OCI-LY3 (cell line): ENCODE data around the gene SMYD3.

Source experiments
- H2AFZ ChIP-seq: fragments of 200-600, 300-600 bp; shearing (Covaris generic); 2 replicates; pipeline ENCODE4 v1.6.0; 2014; ENCODE audit warnings: antibody characterized with exemption, low read depth, low read length
- H3K27ac ChIP-seq: fragments of 200-600, 300-600 bp; sonication (generic); 2 replicates; pipeline ENCODE4 v1.5.1; 2014; ENCODE audit warnings: mild to moderate bottlenecking, low read length, moderate library complexity, mixed read lengths
- H3K27me3 ChIP-seq: fragments of 200-600, 300-600 bp; sonication (generic); 2 replicates; pipeline ENCODE4 v1.6.1; 2014; ENCODE audit warnings: low read depth, low read length, mixed read lengths
- H3K36me3 ChIP-seq: fragments of 200-600, 300-600 bp; sonication (generic); replicated peaks from 2 replicates; pipeline ENCODE3; 2014; ENCODE audit warnings: low read depth, low read length, mixed read lengths
- H3K4me1 ChIP-seq: fragments of 300-600, 200-600 bp; sonication (generic); 2 replicates; pipeline ENCODE4 v1.6.1; 2014; ENCODE audit warnings: low read length, mixed read lengths
- H3K4me2 ChIP-seq: fragments of 200-600, 300-600 bp; sonication (generic); 2 replicates; pipeline ENCODE4 v1.6.1; 2014; ENCODE audit warnings: low read length, mixed read lengths
- H3K4me3 ChIP-seq: fragments of 300-600, 200-600 bp; sonication (generic); 2 replicates; pipeline ENCODE4 v1.5.1; 2014; ENCODE audit warnings: antibody characterized with exemption, mild to moderate bottlenecking, low read length, moderate library complexity
- H3K79me2 ChIP-seq: fragments of 300-600, 200-600 bp; shearing (Covaris generic); 2 replicates; pipeline ENCODE4 v1.6.1; 2014; ENCODE audit warnings: mild to moderate bottlenecking, low read length, mixed read lengths
- H3K9ac ChIP-seq: fragments of 300-600, 200-600 bp; shearing (Covaris generic); 2 replicates; pipeline ENCODE4 v1.6.0; 2014; ENCODE audit warnings: mild to moderate bottlenecking, low read length, moderate library complexity
- H3K9me3 ChIP-seq: fragments of 200-600, 300-600 bp; shearing (Covaris generic); 2 replicates; pipeline ENCODE4 v1.6.1; 2014; ENCODE audit warnings: low read length, mixed read lengths; ENCODE audit not compliant: insufficient read depth
- H4K20me1 ChIP-seq: fragments of 200-600, 300-600 bp; sonication (generic); 2 replicates; pipeline ENCODE4 v1.6.1; 2016; ENCODE audit warnings: low read length, mixed read lengths; ENCODE audit not compliant: insufficient read depth
- EZH2phosphoT487 ChIP-seq: fragments of 200-600 bp; shearing (Covaris generic); IDR thresholded peaks from 2 replicates; pipeline ENCODE4 v1.6.1; 2018; ENCODE audit warnings: antibody characterized with exemption, mixed run types, low read depth
- TF ChIP-seq, protein P1 (sequence below): fragments of 200-600, 300-600 bp; sonication (generic); IDR thresholded peaks from 2 replicates; pipeline ENCODE4 v1.5.1; 2014; ENCODE audit warnings: antibody characterized with exemption, low read length, low read depth

Gene SMYD3

DNA sequence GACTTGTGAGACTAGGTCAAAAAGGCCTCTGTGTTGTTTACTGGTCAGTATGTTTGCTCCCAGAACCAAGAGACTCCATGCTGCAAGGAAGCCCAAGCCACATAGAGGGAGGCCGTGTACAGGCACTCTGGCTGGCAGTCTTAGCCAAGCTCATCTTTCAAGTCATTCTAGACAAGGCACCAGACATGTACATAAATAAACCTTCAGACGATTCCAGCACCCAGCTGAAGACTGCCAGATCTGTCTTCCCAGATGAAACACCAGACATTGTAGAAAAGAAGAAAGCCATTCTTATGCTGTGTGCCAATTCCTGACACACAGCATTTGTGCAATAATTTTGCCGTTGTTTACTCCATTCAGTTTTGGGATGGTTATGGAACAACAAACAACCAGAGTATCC is 756.8 kb downstream of the SMYD3 start:
- Histone ChIP-seq H3K27ac (no peak overlapping the region), H3K9me3 (no peaks in the 10 kb centered on the region), H3K9ac (no peak overlapping the region), H3K4me2 (no peak overlapping the region), H3K79me2 (no peaks in the 10 kb centered on the region), H4K20me1 (no peaks in the 10 kb centered on the region), H2AFZ (no peak overlapping the region), H3K27me3 (no peaks in the 10 kb centered on the region), H3K4me3 (no peak overlapping the region), H3K4me1 (peaks cover 15% of the 10 kb centered on the region), H3K36me3 (peaks cover 4% of the 10 kb centered on the region)
- TF ChIP-seq, protein P1, sequence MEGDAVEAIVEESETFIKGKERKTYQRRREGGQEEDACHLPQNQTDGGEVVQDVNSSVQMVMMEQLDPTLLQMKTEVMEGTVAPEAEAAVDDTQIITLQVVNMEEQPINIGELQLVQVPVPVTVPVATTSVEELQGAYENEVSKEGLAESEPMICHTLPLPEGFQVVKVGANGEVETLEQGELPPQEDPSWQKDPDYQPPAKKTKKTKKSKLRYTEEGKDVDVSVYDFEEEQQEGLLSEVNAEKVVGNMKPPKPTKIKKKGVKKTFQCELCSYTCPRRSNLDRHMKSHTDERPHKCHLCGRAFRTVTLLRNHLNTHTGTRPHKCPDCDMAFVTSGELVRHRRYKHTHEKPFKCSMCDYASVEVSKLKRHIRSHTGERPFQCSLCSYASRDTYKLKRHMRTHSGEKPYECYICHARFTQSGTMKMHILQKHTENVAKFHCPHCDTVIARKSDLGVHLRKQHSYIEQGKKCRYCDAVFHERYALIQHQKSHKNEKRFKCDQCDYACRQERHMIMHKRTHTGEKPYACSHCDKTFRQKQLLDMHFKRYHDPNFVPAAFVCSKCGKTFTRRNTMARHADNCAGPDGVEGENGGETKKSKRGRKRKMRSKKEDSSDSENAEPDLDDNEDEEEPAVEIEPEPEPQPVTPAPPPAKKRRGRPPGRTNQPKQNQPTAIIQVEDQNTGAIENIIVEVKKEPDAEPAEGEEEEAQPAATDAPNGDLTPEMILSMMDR: no peak
- TF ChIP-seq EZH2phosphoT487: no peak

DNA sequence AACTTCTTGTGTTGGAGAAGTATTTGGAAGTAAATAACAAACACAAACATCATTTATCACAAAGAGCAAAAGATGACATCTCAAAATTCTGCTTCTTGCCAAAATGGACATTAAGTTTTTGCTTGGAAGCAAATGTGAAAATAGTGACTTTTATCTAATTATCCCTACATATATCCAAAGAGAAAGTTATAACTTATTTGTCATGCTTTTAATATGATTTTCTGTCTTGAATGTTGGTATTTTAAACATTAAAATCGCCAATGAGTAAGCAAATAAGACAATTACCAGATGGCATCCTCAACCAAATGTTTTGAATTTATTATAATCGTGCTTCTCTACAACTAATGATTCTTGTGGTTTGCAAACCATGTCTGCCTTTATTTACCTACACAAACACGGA is 758.0 kb downstream of the SMYD3 start:
- Histone ChIP-seq H3K4me1 (peaks cover 3% of the 10 kb centered on the region), H4K20me1 (no peaks in the 10 kb centered on the region), H2AFZ (no peak overlapping the region), H3K27ac (no peak overlapping the region), H3K4me3 (no peak overlapping the region), H3K79me2 (no peaks in the 10 kb centered on the region), H3K27me3 (no peaks in the 10 kb centered on the region), H3K9ac (no peak overlapping the region), H3K9me3 (no peaks in the 10 kb centered on the region), H3K36me3 (peaks cover 4% of the 10 kb centered on the region), H3K4me2 (no peak overlapping the region)
- TF ChIP-seq EZH2phosphoT487: no peak
- TF ChIP-seq, protein P1: no peak

DNA sequence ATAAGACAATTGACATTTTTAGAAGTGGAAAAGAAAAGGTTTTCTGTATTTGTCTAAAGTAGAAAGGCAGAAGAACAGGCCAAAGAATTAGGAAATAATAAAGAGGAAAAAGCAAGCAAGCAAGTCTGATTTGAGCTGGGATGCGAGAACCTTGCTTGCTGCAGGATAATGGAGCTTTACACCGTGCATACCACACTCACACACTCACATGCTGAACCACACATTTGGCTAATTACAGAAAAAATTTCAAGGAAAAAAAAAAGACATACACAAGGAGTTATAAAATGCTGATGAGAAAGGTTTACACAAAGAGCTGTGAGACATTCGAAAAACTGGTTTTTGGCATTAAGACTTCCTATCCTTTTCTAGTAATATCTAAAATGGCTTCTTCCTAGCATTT is 758.4 kb downstream of the SMYD3 start:
- Histone ChIP-seq H3K9ac (no peak overlapping the region), H3K4me1 (no peaks in the 10 kb centered on the region), H3K9me3 (no peaks in the 10 kb centered on the region), H4K20me1 (no peaks in the 10 kb centered on the region), H3K27me3 (no peaks in the 10 kb centered on the region), H3K27ac (no peak overlapping the region), H3K79me2 (no peaks in the 10 kb centered on the region), H2AFZ (no peak overlapping the region), H3K4me3 (no peak overlapping the region), H3K4me2 (no peak overlapping the region), H3K36me3 (peaks cover 4% of the 10 kb centered on the region)
- no peak for TF ChIP-seq EZH2phosphoT487
- TF ChIP-seq, protein P1: no peak

DNA sequence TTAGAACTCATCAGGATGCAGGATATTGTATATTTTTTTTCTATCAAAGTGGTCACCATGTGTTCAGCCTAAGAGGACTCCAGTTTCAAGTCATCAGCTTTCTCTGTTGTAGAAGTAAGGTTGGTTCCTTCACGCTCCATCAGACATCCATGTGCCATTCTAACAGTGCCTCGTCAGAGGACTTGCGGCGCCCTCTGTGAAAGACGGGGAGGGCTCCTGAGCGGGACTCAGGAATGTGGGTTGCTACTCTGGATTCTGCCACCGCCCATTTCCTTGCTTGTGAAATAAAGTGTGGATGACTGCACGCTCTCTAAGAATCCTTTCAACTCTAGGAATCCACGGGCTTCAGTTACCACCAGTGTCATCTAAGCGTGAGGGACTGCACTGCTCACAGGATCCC is 758.8 kb downstream of the SMYD3 start:
- Histone ChIP-seq H3K4me1 (no peaks in the 10 kb centered on the region), H3K27me3 (no peaks in the 10 kb centered on the region), H2AFZ (no peak overlapping the region), H3K4me2 (no peak overlapping the region), H3K9ac (no peak overlapping the region), H3K36me3 (peaks cover 4% of the 10 kb centered on the region), H4K20me1 (no peaks in the 10 kb centered on the region), H3K9me3 (no peaks in the 10 kb centered on the region), H3K79me2 (no peaks in the 10 kb centered on the region), H3K27ac (no peak overlapping the region), H3K4me3 (no peak overlapping the region)
- TF ChIP-seq EZH2phosphoT487: no peak
- TF ChIP-seq, protein P1: no peak
